Chondrocyte (in vitro differentiated cells): ENCODE measurements around the gene QRFPR. TPM values are rescaled to one million over a fixed set of nuclear protein-coding genes. Genes with fewer than 3 reads are reported as not detected.
"Not testable (repeated sequence)": the region's sequence is repeated elsewhere in the genome, so short reads cannot be mapped to it uniquely, and the experiment has no call there.

Source experiments
- DNase-seq: peaks from one replicate; pipeline ENCODE4 v3.0.0; 2021; ENCODE audit warnings: mixed read lengths, low spot score
- H3K27ac Mint-ChIP-seq: one replicate; pipeline ENCODE4 v1.8.0; 2021; ENCODE audit warnings: mild to moderate bottlenecking, moderate library complexity, mixed read lengths; ENCODE audit not compliant: unreplicated experiment
- H3K27me3 Mint-ChIP-seq: 2 replicates; pipeline ENCODE4 v1.8.0; 2021; ENCODE audit warnings: low read depth, mixed read lengths
- H3K36me3 Mint-ChIP-seq: 2 replicates; pipeline ENCODE4 v1.8.0; 2021; ENCODE audit warnings: low read depth, mixed read lengths
- H3K4me1 Mint-ChIP-seq: 2 replicates; pipeline ENCODE4 v1.8.0; 2021; ENCODE audit warnings: low read depth, mild to moderate bottlenecking, mixed read lengths
- H3K4me3 Mint-ChIP-seq: one replicate; pipeline ENCODE4 v1.8.0; 2021; ENCODE audit warnings: mild to moderate bottlenecking, moderate library complexity, mixed read lengths; ENCODE audit not compliant: unreplicated experiment
- H3K9me3 Mint-ChIP-seq: 2 replicates; pipeline ENCODE4 v1.8.0; 2021; ENCODE audit warnings: low read depth, mixed read lengths
- total RNA-seq: library from RNA; stranded (reverse); gene quantifications from 3 replicates; pipeline ENCODE4 v1.2.1, GENCODE V29; 2021
- TF ChIP-seq, protein P1 (sequence below): fragments of 200-600 bp; sonication (generic); IDR thresholded peaks from 2 replicates; pipeline ENCODE4 v1.5.0; 2021; ENCODE audit warnings: antibody characterized with exemption, mild to moderate bottlenecking, moderate library complexity

QRFPR gene
- total RNA-seq, 1 donor from 2014 or later: not detected

DNA sequence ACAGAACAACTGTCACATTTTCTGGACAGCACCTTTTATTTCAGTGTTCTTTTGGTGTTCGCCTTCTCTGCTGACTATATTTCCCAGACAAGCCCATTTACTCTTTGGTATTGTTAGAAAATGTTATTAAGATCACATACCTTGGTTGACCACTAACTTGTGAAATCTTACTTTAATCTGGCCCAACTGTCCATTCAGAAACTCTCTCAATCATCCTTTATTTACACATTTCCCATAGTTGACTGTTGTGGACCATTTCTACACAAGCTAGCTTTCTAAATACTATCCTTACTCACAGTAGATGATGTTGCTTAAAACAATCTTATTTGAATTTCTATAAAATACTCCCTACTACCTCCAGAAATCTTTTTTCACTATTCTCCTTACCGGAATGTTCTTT, 64.7 kb downstream of the QRFPR start:
- Mint-ChIP-seq H3K4me1 (no peaks in the 10 kb centered on the region), H3K36me3 (no peaks in the 10 kb centered on the region), H3K4me3 (no peak overlapping the region), H3K9me3 (no peaks in the 10 kb centered on the region), H3K27ac (no peak overlapping the region), H3K27me3 (peaks cover 12% of the 10 kb centered on the region)
- no peak for DNase-seq
- TF ChIP-seq, protein P1, sequence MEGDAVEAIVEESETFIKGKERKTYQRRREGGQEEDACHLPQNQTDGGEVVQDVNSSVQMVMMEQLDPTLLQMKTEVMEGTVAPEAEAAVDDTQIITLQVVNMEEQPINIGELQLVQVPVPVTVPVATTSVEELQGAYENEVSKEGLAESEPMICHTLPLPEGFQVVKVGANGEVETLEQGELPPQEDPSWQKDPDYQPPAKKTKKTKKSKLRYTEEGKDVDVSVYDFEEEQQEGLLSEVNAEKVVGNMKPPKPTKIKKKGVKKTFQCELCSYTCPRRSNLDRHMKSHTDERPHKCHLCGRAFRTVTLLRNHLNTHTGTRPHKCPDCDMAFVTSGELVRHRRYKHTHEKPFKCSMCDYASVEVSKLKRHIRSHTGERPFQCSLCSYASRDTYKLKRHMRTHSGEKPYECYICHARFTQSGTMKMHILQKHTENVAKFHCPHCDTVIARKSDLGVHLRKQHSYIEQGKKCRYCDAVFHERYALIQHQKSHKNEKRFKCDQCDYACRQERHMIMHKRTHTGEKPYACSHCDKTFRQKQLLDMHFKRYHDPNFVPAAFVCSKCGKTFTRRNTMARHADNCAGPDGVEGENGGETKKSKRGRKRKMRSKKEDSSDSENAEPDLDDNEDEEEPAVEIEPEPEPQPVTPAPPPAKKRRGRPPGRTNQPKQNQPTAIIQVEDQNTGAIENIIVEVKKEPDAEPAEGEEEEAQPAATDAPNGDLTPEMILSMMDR: no peak

DNA sequence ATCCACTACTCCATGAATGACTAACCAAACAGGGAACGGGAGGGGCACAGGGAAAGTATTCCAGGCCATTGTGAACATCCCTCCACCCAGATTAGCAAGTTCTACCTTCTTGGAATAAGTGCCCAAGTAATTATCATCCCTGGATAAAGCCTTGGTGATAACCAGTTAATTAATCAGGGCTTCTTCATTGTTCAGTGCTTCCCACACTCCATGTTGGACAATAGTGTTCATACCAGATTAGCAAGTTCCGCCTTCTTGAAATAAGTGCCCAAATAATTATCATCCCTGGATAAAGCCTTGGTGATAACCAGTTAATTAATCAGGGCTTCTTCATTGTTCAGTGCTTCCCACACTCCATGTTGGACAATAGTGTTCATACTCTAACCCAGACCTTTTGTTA, 67.4 kb downstream of the QRFPR start:
- not testable (repeated sequence) for H3K4me3 Mint-ChIP-seq

DNA sequence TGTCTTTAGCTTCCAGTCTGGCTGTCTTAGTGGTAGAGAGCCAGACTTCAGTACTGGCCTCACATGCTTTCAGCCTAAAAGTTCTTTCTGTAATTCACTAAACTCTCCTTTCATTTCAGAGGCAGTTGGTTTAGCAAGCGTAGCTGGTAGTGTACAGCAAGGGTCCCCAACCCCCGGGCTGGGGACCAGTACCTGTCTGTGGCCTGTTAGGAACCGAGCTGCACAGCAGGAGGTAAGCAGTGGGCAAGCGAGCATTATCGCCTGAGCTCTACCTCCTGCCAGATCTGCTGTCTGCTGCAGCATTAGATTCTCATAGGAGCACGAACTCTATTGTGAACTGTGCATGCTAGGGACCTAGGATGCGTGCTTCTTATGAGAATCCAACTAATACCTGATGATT, 72.0 kb downstream of the QRFPR start:
- Mint-ChIP-seq H3K27me3 (peaks cover 5% of the 10 kb centered on the region), H3K9me3 (no peaks in the 10 kb centered on the region), H3K27ac (no peak overlapping the region), H3K4me3 (no peak overlapping the region), H3K4me1 (no peaks in the 10 kb centered on the region), H3K36me3 (no peaks in the 10 kb centered on the region)
- TF ChIP-seq, protein P1: no peak
- DNase-seq: no peak

More for the DNA sequence above, 67.4 kb downstream of the QRFPR start:
- H3K9me3 Mint-ChIP-seq, DNase-seq, H3K36me3 Mint-ChIP-seq, H3K27me3 Mint-ChIP-seq, H3K4me1 Mint-ChIP-seq, H3K27ac Mint-ChIP-seq: not testable (repeated sequence)

DNA sequence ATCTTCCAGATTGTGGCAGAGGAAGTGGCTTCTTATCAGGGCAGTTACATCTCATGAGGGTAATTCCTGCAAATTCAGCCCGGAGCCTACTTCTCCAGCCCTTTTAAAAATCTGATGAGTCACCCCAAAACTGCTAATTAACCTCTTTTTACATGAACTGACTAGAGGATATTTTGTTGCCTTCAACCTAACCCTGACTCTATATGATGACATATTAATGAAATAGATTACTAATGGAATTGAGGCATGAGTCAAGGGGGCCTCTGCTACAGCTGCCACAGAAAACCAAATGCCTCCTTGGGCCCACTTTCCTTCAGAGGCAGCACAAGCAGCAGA, 72.5 kb downstream of the QRFPR start:
- peaks cover 10% of the 10 kb centered on the region for H3K27me3 Mint-ChIP-seq
- H3K36me3 Mint-ChIP-seq: no peaks in the 10 kb centered on the region
- no peak overlapping the region for H3K4me3 Mint-ChIP-seq
- TF ChIP-seq, protein P1: no peak
- H3K27ac Mint-ChIP-seq: no peak overlapping the region
- DNase-seq: no peak
- no peaks in the 10 kb centered on the region for H3K9me3 Mint-ChIP-seq
- no peaks in the 10 kb centered on the region for H3K4me1 Mint-ChIP-seq

DNA sequence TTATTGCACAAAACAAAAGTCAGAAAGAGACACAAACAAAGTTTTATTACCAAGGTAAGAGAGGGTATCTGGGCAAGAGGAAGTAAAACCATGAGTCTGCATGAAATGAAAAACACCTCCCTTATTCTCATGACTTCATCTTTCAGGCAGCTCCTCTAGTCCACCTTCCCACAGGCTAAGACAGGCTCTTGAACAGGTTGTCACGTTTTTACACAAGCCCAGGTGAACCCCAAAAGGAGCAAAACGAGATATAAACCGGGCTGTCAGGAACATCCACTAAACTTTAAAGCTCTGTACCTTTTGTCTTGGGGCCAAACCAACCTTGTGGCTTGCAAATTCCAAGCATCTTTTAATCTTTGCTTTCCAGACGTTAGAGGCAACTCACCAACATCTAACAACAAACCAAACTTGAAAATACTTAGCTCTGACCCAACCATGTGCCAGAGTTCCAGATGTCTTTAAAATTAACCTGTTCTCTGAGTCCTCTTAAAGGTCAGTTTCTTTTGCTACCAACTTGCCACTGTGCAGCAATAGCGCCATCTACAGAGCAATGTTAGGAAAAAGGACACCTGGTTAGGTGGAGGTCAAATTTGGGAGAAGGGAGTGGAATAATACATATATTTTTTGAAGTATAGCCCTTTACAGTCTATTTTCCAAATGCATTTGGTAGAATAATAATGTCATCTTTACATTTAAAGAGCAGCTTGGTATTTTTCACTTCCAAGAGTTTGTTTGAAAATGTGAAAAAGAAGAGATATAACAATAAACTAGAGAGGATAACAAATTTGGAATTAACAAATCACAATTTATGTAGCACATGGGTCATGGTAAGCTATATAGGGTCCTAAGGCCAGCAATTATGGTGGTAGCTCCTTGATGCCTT, 73.1 kb downstream of the QRFPR start:
- H3K36me3 Mint-ChIP-seq: no peaks in the 10 kb centered on the region
- TF ChIP-seq, protein P1: peak; percentile 78
- no peaks in the 10 kb centered on the region for H3K4me1 Mint-ChIP-seq
- peaks cover 10% of the 10 kb centered on the region for H3K27me3 Mint-ChIP-seq
- DNase-seq: no peak
- H3K9me3 Mint-ChIP-seq: no peaks in the 10 kb centered on the region
- H3K27ac Mint-ChIP-seq: no peak overlapping the region
- H3K4me3 Mint-ChIP-seq: no peak overlapping the region

DNA sequence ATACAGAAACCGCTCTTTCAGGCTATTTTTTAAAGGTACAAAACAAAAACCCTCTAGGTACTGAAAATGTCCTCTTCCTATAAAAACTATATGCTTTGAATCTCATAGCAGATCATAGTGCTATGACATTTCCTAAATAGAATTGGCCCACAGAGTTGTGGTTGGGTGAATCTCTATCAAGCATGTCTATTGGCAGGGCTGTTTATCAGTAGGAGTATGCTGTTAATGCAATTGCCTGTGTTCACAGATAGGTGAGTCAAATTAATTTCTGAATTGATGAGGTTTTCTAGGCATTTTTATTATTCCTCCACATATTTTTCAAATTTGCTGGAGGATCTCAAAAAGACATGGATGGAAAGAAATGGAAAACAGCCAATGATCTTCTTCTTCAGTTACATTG, 73.9 kb downstream of the QRFPR start:
- Mint-ChIP-seq H3K4me1 (no peaks in the 10 kb centered on the region), H3K36me3 (no peaks in the 10 kb centered on the region), H3K27me3 (peaks cover 17% of the 10 kb centered on the region), H3K9me3 (no peaks in the 10 kb centered on the region), H3K4me3 (no peak overlapping the region), H3K27ac (no peak overlapping the region)
- TF ChIP-seq, protein P1: no peak
- no peak for DNase-seq
